OCI-LY3 (cell line): ENCODE data around the gene ARID3C.
"Not testable (repeated sequence)": the region's sequence is repeated elsewhere in the genome, so short reads cannot be mapped to it uniquely, and the experiment has no call there.

Source experiments
- H2AFZ ChIP-seq: fragments of 200-600, 300-600 bp; shearing (Covaris generic); 2 replicates; pipeline ENCODE4 v1.6.0; 2014; ENCODE audit warnings: antibody characterized with exemption, low read depth, low read length
- H3K27ac ChIP-seq: fragments of 200-600, 300-600 bp; sonication (generic); 2 replicates; pipeline ENCODE4 v1.5.1; 2014; ENCODE audit warnings: mild to moderate bottlenecking, low read length, moderate library complexity, mixed read lengths
- H3K27me3 ChIP-seq: fragments of 200-600, 300-600 bp; sonication (generic); 2 replicates; pipeline ENCODE4 v1.6.1; 2014; ENCODE audit warnings: low read depth, low read length, mixed read lengths
- H3K36me3 ChIP-seq: fragments of 200-600, 300-600 bp; sonication (generic); replicated peaks from 2 replicates; pipeline ENCODE3; 2014; ENCODE audit warnings: low read depth, low read length, mixed read lengths
- H3K4me1 ChIP-seq: fragments of 300-600, 200-600 bp; sonication (generic); 2 replicates; pipeline ENCODE4 v1.6.1; 2014; ENCODE audit warnings: low read length, mixed read lengths
- H3K4me2 ChIP-seq: fragments of 200-600, 300-600 bp; sonication (generic); 2 replicates; pipeline ENCODE4 v1.6.1; 2014; ENCODE audit warnings: low read length, mixed read lengths
- H3K4me3 ChIP-seq: fragments of 300-600, 200-600 bp; sonication (generic); 2 replicates; pipeline ENCODE4 v1.5.1; 2014; ENCODE audit warnings: antibody characterized with exemption, mild to moderate bottlenecking, low read length, moderate library complexity
- H3K79me2 ChIP-seq: fragments of 300-600, 200-600 bp; shearing (Covaris generic); 2 replicates; pipeline ENCODE4 v1.6.1; 2014; ENCODE audit warnings: mild to moderate bottlenecking, low read length, mixed read lengths
- H3K9ac ChIP-seq: fragments of 300-600, 200-600 bp; shearing (Covaris generic); 2 replicates; pipeline ENCODE4 v1.6.0; 2014; ENCODE audit warnings: mild to moderate bottlenecking, low read length, moderate library complexity
- H3K9me3 ChIP-seq: fragments of 200-600, 300-600 bp; shearing (Covaris generic); 2 replicates; pipeline ENCODE4 v1.6.1; 2014; ENCODE audit warnings: low read length, mixed read lengths; ENCODE audit not compliant: insufficient read depth
- H4K20me1 ChIP-seq: fragments of 200-600, 300-600 bp; sonication (generic); 2 replicates; pipeline ENCODE4 v1.6.1; 2016; ENCODE audit warnings: low read length, mixed read lengths; ENCODE audit not compliant: insufficient read depth
- EZH2phosphoT487 ChIP-seq: fragments of 200-600 bp; shearing (Covaris generic); IDR thresholded peaks from 2 replicates; pipeline ENCODE4 v1.6.1; 2018; ENCODE audit warnings: antibody characterized with exemption, mixed run types, low read depth
- TF ChIP-seq, protein P1 (sequence below): fragments of 200-600, 300-600 bp; sonication (generic); IDR thresholded peaks from 2 replicates; pipeline ENCODE4 v1.5.1; 2014; ENCODE audit warnings: antibody characterized with exemption, low read length, low read depth

Gene ARID3C

GRCh38 chr9:34642679-34643078 lies 13.8 kb upstream of the ARID3C start:
- Histone ChIP-seq H3K9ac (no peak overlapping the region), H4K20me1 (peaks cover 1% of the 10 kb centered on the region; the same call in 1 of the 2 replicates), H3K4me1 (peaks cover 18% of the 10 kb centered on the region), H3K27me3 (no peaks in the 10 kb centered on the region), H3K9me3 (no peaks in the 10 kb centered on the region), H3K4me2 (no peak overlapping the region), H3K79me2 (peaks cover 10% of the 10 kb centered on the region), H3K4me3 (no peak overlapping the region), H3K36me3 (peaks cover under 1% of the 10 kb centered on the region), H2AFZ (no peak overlapping the region), H3K27ac (no peak overlapping the region)
- no peak for TF ChIP-seq EZH2phosphoT487
- TF ChIP-seq, protein P1, sequence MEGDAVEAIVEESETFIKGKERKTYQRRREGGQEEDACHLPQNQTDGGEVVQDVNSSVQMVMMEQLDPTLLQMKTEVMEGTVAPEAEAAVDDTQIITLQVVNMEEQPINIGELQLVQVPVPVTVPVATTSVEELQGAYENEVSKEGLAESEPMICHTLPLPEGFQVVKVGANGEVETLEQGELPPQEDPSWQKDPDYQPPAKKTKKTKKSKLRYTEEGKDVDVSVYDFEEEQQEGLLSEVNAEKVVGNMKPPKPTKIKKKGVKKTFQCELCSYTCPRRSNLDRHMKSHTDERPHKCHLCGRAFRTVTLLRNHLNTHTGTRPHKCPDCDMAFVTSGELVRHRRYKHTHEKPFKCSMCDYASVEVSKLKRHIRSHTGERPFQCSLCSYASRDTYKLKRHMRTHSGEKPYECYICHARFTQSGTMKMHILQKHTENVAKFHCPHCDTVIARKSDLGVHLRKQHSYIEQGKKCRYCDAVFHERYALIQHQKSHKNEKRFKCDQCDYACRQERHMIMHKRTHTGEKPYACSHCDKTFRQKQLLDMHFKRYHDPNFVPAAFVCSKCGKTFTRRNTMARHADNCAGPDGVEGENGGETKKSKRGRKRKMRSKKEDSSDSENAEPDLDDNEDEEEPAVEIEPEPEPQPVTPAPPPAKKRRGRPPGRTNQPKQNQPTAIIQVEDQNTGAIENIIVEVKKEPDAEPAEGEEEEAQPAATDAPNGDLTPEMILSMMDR = no peak

DNA sequence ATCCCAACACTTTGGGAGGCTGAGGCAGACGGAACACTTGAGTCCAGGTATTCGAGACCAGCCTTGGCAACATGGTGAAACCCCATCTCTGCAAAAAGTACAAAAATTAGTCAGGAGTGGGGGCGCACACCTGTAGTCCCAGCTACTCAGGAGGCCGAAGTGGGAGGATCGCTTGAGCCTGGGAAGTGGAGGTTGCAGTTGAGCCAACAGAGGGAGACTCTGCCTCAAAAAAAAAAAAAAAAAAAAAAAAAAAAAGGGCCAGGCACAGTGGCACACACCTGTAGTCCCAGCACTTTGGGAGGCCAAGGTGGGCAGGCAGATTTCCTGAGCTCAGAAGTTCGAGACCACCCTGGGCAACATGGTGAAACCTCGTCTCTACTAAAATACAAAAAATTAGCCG lies 10.5 kb upstream of the ARID3C start:
- H3K4me2 ChIP-seq, H3K27ac ChIP-seq, H3K4me3 ChIP-seq, H3K9ac ChIP-seq, H2AFZ ChIP-seq, H3K27me3 ChIP-seq, H3K9me3 ChIP-seq, H4K20me1 ChIP-seq: not testable (repeated sequence)
- H3K36me3 ChIP-seq = peaks cover 13% of the 10 kb centered on the region
- peaks cover 28% of the 10 kb centered on the region for H3K79me2 ChIP-seq
- H3K4me1 ChIP-seq = peaks cover 12% of the 10 kb centered on the region

- Histone ChIP-seq H3K4me2 (peak overlapping the region; percentile 94), H3K36me3 (peaks cover 13% of the 10 kb centered on the region), H3K27ac (peak overlapping the region; percentile 12; the same call in 1 of the 2 replicates), H3K4me1 (peaks cover 12% of the 10 kb centered on the region), H3K79me2 (peaks cover 28% of the 10 kb centered on the region), H3K9ac (peak overlapping the region; percentile 83), H3K9me3 (no peaks in the 10 kb centered on the region), H2AFZ (peak overlapping the region; percentile 66), H4K20me1 (no peaks in the 10 kb centered on the region), H3K27me3 (no peaks in the 10 kb centered on the region), H3K4me3 (peak overlapping the region; percentile 82)
- TF ChIP-seq, protein P1 = no peak
- no peak for TF ChIP-seq EZH2phosphoT487
These were observed 9.2 kb upstream of the ARID3C start for GRCh38 chr9:34638138-34638445.

DNA sequence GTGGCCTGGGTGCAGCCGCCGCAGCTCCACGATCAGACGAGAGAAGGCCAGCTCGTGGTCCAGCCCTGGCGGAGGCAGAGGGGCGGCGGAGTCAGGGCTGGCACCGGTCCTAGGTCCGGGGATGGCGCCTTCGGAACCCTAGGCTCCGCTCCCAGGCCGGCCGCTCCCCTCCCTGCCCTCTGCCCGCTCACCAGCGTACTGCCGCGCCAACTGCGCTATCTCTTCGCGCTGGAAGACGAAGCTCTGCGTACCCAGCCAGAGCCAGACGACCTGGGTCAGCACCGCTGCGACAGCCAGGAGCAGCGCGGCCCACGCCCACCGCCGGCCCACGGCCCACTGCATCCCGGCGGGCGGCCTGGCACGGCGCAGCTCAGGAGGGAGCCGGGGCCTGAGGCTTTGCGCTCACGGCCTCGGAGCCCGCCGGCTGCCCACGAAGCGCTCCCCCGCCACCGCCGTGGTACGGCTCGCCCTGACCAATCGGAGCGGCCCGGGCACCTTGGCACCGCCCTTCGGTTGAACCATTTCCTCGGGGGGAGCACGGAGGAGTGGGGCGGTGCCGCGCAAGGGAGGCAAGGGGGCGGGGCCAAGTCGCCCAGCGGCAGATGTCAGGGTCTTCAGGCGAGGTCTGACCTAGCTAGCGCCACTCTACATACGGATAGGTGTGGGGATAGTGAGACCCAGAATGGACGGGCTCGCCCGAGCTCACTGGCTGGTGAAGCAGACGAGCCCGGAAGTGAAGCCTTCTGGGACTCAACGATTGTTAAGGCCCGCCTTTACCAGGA lies 8.7 kb upstream of the ARID3C start, which contains the start of gene SIGMAR1:
TSS of gene SIGMAR1 (minus strand) at position 432 of the 782 bp plus-strand sequence. CDS start at position 342, 90 bp downstream.
- Histone ChIP-seq H3K4me1 (peaks cover 12% of the 10 kb centered on the region), H3K4me2 (peak within 1 kb of the TSS; percentile 94), H3K9ac (peak within 1 kb of the TSS; percentile 83), H3K27ac (peak within 1 kb of the TSS; percentile 42), H2AFZ (peak within 1 kb of the TSS; percentile 66), H3K36me3 (peaks cover 13% of the 10 kb centered on the region), H3K79me2 (peaks cover 28% of the 10 kb centered on the region), H3K27me3 (no peaks in the 10 kb centered on the region), H3K9me3 (no peaks in the 10 kb centered on the region), H3K4me3 (peak within 1 kb of the TSS; percentile 82), H4K20me1 (no peaks in the 10 kb centered on the region)
- TF ChIP-seq, protein P1 = no peak
- no peak for TF ChIP-seq EZH2phosphoT487
